Gastrocnemius medialis (tissue), 4 donors: Measurements from ENCODE around the gene AKAP12.

Source experiments
- POLR2A ChIP-seq, 2 donors: fragments of 450-650 bp; IDR thresholded peaks; one replicate each; pipeline ENCODE4 v1.6.1; 2017; ENCODE audit warnings: antibody characterized with exemption in 2 of 2, mild to moderate bottlenecking in 2 of 2, moderate library complexity in 2 of 2
- TF ChIP-seq, protein P1 (sequence below), 5 experiments: fragments of 450-650 bp in 3 of 5; fragments of 200-600 bp in 2 of 5; sonication (generic) in 2 of 5; IDR thresholded peaks in 4 of 5; conservative IDR thresholded peaks in 1 of 5; 1 replicate in 4 of 5; 2 replicates in 1 of 5; pipeline ENCODE4 v1.5.1; 2016 to 2019; ENCODE audit warnings: antibody characterized with exemption in 5 of 5, mild to moderate bottlenecking in 3 of 5, moderate library complexity in 3 of 5

DNA sequence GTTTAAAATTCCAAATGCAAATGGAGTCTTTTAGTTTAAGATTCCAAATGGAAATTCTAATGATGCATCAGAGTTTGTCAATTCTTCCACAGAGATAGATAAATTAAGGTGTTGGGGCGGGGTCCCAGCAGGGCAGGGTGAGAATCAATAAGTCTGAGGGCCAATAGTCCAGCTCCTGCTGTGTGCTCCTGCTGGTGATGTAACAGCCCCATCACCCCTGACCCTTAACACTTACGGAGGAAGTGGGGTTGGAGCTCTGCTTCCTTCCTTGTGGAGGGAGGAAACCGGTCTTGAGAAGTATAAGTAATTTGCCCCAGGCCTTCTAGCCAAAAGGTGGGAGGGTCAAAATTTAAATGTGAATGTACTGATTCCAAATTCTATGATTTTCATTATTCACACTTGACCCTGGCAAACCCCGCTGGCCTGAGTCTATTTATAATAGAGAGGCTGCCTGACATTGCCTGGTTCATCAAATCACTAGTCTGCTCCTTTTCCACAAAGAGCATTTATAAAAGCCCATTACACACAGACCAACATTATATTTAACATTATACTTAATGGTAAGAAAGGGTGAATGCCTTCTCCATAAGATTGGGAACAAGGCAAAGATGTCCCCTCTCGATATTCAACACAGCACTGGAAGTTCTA is 134.4 kb downstream of the AKAP12 start:
- TF ChIP-seq, protein P1, sequence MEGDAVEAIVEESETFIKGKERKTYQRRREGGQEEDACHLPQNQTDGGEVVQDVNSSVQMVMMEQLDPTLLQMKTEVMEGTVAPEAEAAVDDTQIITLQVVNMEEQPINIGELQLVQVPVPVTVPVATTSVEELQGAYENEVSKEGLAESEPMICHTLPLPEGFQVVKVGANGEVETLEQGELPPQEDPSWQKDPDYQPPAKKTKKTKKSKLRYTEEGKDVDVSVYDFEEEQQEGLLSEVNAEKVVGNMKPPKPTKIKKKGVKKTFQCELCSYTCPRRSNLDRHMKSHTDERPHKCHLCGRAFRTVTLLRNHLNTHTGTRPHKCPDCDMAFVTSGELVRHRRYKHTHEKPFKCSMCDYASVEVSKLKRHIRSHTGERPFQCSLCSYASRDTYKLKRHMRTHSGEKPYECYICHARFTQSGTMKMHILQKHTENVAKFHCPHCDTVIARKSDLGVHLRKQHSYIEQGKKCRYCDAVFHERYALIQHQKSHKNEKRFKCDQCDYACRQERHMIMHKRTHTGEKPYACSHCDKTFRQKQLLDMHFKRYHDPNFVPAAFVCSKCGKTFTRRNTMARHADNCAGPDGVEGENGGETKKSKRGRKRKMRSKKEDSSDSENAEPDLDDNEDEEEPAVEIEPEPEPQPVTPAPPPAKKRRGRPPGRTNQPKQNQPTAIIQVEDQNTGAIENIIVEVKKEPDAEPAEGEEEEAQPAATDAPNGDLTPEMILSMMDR (IDR thresholded peaks at IDR 0.05 in 4 of 5, conservative IDR thresholded peaks at IDR 0.05 in 1 of 5): no peak
- no peak for TF ChIP-seq POLR2A (IDR thresholded peaks at IDR 0.05)
